Hepatic stellate cell (primary cell): ENCODE data around the gene UMODL1.

ENCODE experiments used
- DNase-seq: peaks from one replicate; pipeline ENCODE4 v3.0.0; 2011; ENCODE audit warnings: low spot score

Gene UMODL1

DNA sequence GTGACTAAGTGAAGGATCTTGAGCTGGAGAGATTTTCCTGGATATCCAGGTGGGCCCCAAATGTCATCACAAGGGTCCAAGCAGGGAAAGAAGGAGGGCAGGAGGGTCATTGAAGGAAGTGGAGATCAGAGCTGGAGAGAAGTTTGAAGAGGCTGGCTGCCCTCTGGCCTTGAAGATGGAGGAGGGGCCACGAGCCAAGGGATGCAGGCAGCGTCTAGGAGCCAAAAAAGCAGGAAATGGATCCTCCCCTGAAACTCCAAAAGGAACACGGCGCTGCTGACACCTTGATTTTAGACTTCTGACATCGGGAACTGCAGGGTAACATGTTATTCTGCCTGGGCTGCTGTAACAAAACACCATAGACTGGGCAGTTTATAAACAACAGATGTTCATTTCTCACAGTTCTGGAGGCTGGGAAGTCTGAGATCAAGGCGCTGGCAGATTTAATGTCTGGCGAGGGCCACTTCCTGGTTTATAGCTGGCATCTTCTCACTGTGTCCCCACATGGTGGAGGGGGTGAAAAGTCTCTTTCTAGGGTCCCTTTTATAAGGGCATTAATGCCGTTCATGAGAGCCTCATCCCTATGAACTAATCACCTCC is 32.2 kb upstream of the UMODL1 start:
- DNase-seq = no peak

DNA sequence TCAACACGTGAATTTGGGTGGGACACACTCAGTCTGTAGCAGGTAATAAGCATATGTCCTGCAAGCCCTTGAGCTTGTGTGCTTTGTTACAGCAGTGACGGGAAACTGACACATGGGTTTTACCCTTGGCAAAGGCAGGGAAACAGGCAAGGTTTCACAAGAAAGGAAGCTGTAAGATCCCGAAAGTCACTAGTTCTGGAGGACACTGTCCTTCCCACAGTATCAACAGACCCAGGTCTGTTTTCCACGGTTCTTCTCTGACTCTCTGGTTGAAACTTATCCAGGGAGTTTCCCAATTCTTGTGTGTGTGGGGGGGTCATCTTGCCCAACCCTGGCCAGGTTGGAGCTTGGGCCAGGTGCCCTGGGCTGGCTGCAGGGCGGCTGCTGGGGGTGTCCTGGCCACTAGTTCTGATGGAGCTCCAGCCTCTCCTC is 31.6 kb upstream of the UMODL1 start:
- peak; percentile 35 for DNase-seq

DNA sequence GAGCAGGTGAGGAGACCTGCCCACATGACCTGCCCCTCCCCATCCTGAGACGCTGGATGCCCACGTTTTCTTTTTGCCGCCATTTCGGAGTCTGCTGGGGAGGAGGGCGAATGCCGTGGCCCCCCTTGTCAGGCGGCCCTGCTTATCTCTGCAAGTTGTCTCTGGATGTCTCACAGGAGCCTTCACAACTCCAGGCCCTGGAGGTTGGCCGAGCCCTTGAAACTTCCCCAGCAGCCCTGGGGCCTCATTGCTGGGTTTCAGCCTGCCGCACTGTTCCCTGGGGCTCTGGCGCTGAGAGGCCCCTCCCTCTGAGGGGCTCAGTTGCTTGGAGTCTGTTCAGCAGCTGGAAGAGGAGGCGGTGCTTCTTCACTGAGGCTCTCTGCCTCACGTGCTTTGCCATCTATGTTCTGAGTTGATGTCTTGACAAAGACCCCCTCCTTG is 31.2 kb upstream of the UMODL1 start:
- peak; percentile 86 for DNase-seq

DNA sequence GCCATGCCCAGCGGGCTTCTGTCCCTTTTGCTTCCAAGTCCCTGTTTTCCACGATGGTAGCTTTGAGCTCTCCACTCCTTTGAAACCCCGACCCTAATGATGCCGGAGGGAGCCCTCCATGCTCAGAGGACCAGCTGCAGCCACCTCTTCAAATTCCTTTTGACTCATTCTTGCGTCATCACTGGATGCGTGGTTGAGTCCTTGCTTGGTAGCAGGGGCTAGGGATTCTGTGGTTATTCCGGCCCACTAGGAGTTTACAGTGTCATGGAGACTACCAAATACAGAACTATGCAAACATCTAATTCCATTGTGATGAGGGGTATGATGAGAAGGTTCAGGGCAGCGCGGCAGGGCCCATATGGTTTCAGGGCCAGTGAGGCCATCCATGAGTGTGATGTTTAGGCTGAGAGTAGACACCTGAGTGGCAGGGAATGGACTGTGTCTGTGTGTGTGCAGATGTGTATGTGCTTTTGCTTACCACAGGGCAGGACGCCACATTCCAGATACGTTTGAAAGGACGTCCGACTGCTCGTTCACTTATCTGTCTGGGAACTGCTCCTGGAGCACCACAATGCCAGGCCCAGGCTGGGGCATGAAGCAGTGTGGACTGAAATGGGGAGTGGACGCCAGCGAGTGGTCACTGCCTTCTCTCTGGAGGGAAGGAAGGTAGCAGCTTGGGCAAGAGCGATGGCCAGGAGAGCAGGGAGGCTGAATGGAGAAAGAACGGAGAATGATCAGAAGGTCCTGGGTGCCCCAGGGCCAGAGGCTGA is 30.5 kb upstream of the UMODL1 start:
- peak; percentile 99 for DNase-seq

DNA sequence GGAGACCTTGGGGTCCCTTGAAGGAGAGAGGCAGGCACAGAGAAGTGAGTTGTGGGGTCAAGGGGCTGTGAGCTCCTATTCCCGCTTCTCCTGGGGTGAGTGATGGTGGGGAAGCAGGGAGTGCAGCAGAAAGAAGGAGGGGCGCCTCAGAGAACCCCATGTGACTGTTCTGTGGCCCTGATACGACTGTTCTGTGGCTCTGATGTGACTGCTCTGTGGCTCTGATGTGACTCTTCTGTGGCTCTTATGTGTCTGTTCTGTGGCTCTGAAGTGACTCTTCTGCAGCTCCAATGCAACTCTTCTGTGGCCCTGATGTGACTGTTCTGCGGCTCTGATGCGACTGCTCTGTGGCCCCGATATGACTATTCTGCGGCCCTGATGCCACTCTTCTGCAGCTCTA is 29.9 kb upstream of the UMODL1 start:
- DNase-seq = no peak

DNA sequence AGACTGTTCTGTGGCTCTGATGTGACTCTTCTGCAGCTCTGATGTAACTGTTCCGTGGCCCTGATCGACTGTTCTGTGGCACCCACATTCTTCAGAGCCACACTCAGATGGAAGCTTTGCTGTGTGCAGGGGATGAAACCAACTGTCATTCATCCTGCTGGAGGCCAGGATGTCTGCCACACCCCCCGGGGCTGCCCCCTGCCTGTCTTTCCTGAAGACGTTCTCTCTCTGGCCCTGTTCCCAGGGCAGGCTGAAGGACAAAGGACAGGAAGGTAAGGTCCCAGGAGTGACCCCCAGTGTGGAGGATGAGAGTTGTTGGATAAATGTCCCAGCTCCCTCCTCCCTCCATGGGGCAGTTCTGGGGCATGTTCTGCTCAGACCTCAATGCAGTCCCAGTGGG is 29.4 kb upstream of the UMODL1 start:
- DNase-seq = no peak

DNA sequence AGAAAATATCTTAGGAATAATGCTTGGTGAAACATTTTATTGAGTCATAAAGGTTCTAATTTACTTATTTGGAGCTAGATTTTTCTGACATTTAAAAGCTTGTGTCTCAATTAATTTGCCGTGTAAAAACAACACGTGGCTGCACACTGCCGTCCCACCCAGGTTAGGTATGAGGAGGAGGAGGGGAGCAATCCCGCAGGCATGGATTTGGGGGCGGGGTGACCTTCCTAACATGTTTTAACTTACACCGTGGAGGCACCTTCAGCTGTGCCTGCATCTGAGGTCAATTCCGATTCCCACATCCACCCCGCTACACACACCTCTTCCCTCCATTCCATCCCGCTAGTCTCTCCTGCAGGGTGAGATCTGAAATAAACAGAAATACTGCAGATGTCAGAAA is 28.5 kb upstream of the UMODL1 start:
- no peak for DNase-seq

DNA sequence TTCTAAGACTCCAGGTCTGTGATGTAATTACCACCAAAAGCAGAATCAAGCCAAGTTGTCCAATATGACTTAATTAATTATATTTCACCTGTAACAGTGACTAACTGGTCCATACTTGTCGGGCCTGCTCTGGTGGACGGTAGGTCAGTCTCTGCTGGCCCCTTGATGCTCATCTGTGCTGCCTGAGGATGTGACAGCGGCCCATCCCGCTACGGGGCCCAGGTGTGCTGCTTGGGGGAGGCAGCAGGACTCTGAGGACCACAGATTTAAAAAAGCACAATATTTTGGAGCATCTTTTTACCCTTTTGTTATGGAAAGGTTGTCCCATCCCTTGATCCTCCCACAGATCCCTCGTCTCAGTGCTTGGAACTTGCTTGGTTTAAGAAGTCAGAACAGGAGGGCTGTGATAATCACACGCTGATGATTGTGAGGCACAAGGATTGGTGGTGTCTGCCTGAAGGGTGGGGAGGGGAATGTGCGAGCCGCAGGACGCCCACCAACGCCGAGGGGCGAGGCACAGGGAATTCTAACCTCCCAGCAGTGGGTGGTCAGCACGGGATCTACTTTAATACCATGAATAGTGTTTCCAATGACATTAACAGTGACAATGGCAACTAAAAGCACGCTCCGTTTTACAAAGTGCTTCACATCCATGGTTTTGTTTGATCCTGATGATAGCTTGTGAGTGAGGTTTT is 27.8 kb upstream of the UMODL1 start:
- no peak for DNase-seq

DNA sequence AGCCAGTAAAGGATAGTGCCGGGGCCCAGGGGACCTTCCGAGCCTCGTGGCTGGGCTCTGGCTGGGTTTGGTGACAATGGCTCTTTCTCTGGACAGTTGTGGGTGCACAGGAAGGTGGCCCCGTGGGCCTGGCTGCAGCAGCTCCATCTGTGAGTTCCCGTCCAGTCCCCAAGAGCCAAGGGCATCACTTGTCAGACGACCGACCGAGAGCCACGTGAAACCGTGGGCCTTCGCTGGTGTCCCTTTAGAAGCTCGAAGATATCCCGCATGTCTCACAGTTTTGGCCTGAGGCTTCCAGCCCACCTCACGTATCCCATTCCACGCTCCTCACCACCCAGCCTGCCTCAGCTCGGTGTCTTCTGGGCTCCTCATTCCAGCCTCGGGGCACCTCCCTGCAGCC is 27.2 kb upstream of the UMODL1 start:
- DNase-seq = no peak

DNA sequence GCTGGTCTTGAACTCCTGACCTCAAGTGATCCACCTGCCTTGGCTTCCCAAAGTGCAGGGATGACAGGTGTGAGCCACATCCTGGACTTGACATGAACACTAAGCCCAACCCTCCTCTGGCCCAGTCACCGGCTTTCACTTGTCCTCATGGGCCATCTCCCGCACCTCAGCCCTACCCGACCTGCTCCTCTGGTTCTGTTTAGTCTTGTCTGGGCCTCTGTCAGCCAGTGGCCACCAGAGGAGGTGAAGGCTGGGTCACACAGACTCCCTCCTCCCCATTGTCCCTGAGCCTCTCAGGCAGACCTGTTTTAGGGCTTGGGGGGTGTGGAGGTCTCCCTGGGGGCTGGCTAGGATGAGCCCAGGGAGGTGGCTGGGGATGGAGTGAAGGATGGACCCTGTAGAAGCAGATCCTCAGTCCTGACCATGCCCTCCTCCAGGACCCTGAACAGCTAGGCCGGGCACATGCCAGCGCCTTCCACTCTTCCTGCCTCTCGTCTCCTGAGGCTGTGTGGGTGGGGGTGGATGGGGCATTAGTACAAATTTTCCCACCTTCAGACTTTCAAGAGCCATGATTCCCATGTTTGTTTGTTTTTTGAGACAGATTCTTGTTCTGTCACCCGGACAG is 26.1 kb upstream of the UMODL1 start:
- DNase-seq = no peak

DNA sequence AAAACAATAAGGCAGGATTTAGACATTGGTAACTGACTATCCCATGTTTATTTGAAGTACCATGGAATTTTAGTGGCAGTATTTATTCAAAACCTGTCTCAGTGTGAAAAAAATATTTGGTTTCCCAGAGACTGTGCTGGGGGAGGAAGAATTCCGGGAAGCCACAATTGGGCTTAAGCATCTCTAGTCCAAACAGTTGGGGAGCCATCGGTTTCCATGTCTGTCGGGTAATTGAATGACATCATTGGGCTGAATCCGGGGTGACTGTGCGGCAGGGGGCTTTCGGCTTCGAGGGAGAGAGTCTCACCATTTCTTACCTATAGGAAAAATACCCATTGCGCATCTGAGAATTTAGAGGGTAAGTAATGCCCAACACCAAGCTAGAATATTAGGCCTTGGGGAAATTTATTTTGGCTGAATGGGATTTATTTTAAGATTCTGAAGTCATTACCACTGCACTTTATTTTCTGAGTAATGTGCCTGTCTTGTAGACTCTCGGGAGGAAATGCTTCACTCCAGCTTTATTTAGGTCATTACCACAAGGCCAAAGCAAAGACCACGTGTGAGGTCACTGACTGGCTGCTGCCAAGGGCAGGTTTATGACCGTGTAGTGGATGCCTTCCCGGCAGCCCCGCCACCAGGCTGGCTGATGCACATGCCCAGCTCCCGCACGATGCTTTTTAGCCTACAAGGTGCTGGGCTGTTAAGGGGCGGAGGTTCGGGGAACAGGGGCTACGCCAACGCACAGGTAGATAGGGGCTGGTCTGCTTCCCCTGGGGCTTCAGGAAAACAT is 23.1 kb upstream of the UMODL1 start:
- DNase-seq = peak; percentile 97

DNA sequence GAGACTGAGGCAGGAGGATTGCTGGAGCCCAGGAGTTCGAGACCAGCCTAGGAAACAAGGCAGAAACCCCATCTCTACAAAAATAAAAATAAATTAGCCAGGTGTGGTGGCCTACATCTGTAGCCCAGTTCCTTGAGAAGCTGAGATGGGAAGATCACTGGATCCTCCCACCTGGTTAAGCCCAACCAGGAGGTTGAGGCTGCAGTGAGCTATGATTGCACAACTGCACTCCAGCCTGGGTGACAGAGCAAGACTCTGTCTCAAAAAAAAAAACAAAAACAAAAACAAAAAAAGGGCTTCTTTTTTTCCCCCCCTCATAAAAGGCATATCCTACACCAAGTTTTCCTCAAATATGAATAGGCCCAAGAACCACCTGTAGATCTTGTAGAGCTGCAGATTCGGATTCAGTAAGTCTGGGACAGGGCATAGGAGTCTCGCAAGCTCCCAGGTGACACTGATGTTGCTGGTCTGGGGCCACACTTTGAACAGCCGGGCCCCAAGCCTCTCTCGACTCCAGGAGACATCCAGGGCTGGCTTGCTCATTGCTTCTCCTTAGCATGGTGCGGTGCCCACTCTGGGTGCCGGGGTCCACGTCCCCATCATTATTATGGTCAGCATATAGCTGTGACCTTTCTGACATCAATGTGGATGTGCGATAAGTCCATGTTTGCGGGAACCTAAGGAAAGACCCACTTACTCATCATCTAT is 22.1 kb upstream of the UMODL1 start:
- DNase-seq = no peak

DNA sequence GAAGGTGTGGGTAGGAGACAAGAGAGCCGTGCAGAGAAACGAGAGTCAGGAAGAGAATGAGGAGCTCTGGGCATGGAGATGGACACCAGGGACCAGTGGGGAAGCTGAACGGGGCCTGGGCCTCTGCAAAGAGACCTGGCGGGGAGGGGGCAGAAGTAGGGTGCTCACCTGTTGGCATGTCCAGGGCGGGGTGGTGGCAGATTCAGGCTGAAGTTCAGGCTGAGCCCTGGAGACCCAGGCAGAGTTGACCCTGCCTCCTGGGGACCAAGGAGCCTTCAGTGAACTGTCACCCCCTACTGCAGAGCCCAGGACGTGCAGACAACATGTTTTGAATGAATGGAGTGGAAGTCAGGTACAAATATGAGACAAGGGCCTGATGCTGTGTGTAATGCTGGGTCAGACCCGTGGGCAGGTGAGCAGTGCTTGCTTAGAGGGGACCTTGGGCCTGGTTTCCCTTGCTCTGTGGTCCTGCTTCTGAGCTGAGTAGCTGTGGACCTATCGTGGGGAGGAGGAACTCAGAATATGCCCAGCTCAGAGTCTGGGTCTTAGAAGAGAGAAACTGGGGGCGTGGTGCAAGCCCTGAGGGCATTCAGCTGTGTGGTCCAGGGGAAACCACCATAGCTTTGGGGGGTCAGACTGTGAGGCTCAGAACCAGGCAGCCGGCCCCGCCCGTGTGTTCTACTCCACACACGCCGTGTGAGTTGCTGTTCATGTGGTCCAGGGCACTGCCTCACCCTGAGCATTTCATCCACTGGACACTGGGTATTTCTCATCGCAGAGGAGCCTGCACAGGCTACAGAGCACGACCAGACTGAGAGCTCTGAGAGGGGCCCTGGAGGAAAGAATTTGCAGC is 21.3 kb upstream of the UMODL1 start:
- DNase-seq = no peak

DNA sequence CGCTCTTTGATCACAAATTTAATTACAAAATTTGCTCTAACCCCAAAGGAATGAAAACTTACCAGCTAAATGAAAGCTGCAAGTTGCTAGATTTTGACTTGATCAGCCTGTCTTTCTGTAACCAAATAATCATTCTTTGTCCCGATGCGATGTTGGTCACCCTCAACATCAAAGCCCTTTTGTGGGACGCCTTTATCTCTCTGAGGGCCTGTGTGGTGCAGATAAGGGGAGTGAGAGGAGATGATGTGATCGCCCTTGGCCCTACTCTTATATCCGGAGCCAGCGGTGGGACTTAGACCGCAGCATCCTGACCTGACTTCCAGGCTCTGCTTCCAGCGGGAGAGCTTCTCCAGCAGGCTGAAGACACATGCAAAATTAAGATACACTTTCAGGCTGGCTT is 19.3 kb upstream of the UMODL1 start:
- no peak for DNase-seq

DNA sequence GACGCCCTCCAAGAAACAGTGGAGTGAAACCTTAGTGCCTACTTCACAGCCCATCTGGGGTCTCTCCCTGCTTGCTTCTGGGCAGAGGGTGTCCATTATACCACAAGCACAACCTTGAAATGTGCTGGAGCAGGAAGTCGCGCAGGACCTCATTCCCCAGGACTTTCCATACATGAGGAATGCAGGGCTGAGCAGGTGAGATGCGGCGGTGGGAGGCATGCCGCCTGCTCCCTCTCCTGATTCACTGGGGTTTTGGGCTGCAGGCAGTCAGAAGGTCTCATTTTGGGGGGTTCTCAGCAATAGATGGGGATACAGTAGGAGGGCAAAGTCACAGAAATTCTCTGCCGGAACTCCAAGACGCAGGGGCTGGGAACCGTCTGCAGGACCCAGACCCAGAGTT is 15.7 kb upstream of the UMODL1 start:
- DNase-seq = no peak

DNA sequence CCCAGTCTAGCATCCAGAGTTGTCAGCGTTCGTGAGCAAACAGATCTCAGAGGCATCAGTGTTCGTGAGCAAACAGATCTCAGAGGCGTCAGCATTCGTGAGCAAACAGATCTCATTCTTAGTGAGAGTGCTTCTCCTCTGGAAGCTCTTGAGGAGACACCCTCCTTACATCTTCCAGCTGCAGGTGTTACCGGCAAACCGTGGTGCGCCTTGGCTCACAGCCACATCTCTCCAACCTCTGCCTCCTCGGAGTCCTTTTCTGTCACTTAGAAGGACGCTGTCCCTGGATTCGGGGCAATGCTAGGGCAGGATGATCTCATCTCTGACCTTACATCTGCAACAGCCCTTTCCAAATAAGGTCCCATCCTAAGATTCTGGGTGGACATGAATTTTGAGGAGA is 14.6 kb upstream of the UMODL1 start:
- peak; percentile 44 for DNase-seq

DNA sequence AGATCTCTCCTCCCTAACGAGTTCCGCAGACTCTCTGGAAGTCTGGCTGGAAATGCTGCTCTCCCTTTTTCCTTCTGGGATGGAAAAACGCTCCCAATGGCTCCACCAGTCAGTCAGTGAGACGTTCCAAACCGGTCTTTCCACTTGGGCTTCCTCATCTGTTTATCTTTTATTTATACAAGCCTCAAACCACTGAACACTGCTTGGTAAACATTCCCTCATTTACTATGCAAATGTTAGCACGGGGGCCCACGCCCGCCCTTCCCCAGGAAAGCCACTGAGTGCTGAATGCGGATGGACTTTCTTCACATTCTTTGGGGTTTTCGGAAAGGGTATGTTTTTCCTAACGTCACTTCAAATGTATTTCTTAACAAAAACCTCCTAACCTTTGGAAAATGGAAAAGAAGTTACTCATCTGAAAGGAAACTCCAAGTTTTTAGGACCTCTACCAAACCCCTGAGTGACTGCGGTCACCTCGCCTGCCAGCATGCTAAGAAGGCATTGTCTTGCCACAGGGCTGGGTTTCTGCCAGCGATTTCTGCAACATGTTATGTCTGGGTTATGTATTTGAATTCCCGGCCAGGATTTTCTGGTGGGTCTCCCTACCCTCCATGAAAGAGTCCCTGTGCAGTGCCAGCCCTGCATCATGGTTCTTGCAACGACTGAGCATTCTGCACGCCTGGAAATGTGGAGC is 14.0 kb upstream of the UMODL1 start:
- DNase-seq = peak; percentile 80

DNA sequence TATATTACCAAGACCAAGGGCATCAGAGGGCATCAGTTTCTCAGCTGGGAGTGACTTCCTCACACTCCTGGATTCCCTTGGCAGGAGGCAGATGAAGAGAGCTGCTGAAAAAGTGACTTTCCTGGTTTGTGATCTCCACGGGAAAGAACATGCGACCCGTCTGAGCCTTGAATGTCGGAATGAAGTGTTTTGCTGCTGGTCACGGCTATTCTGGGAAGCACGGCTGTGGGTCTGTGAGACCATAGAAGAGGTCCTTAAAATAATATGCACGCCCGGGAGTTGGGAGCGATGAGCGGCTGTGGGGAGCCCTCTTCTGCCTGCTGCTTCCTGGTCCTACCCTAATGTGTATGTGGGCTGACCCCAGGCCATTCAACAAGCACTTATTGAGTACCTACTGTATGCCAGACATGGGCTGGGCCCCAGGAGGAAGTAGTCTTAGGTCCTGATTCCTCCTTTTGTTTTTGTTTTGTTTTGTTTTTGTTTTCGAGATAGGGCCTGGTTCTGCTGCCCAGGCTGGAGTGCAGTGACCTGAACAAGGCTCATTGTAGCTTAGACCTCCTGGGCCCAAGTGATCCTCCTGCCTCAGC is 13.2 kb upstream of the UMODL1 start:
- DNase-seq = peak; percentile 34

DNA sequence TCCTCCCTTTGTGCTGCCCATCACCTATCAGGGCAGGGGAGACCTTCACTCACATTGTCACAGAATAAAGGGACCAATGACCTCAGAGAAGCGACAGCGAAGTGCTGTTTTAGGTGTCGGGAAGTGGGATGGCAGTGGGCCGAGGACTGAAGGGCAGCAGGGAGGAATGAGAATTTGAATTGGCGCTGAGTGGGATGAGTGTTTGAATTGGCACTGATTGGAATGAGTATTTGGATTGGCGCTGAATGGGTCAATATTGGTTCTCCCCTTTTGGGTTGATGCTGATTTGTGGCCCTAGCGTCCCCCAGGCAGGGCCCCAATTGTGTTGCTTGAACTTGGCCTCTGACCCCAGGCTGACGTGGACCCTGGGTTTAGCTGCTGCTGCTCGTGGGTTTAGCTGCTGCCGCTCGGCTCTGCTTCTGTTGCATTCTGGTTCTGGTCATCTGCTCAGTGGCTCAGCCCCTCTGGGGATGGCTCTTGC is 12.4 kb upstream of the UMODL1 start:
- DNase-seq = no peak
